NK-92 treated with Interleukin-12 subunit alpha and Interleukin-12 subunit beta, amount 100 ng/mL, for 24 hours (cell line): ENCODE measurements around the gene PALD1.

ENCODE experiments used
- DNase-seq: peaks from one replicate; lab custom pipeline; 2025; lab: John Stamatoyannopoulos, UW

The PALD1 gene

DNA sequence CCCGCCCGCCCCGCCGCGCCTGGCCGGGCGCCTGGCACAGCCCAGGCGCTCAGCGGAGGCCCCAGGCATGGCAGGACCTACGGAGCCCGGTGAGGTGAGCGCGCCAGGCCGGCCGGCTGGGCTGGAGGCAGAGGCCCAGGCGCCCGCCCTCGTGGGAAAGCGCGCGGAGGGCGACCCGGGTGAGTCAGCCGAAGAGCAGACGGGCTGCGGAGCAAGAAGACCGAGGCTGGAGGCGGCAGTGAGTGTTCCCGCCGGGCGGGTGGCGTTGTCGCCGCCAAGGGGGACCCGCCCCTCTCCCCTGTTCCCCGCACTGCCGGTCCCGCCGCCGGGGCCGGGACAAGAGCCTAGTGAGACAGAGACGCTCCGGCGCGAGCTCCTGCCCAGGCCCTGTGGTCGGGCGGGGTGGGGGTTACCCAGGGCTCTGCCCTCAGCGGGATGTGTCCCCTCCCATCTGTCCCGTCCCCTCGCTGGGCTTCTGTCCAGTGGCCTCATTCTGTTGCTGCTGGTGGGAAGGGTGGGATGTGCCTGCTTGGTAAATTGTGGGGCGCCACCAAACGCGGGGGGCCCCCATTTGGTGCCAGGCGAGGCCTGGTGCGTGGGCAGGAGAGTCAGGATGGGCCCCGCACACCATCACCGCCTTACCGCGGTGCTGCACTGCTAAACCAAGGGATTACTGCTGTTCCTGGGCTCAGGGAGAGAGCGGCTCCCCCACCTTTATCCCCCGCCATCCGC lies 20.1 kb upstream of the PALD1 start:
- no peak for DNase-seq

DNA sequence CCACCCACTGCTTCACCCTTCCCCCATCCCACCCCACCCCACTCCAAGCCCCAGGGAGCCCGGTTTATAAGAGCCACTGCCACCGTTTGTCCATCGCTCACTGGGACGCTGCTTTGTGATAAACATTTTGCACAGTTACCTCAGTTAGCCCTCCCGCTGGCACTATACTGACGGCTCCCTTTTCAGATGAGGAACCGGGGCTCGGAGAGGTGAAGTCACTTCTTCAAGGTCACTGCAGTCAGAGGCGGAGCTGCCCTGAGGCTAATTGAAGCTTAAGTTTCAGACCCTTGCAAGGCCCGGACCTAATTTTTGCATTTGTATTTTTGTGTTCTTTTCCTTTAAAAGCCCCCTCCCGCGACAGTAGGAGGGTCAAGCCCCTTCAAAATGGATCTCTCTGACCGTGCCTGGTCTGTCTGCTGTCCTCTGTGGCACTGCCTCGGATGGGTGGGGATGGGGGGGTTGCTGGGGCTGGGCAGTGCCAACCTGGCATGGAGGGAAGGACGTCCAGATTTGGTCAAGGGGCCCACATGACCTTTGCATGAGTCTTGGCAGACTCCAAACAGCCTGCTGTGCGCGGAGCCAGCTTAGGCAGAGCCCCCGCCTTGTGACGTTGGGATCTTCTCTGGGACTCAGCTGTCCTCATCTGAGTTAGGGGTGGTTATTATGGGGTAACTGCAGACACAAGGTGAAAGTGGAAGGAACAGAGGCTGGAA lies 19.4 kb upstream of the PALD1 start:
- no peak for DNase-seq

- no peak for DNase-seq
Observed at GRCh38 chr10:70459774-70460490, 18.6 kb upstream of the PALD1 start.

- no peak for DNase-seq
Observed at GRCh38 chr10:70461397-70462348, 16.9 kb upstream of the PALD1 start.

- DNase-seq, result no peak
Observed at GRCh38 chr10:70462349-70462984, 16.1 kb upstream of the PALD1 start.

- DNase-seq, result no peak
Observed at GRCh38 chr10:70465278-70465677, 13.3 kb upstream of the PALD1 start.

DNA sequence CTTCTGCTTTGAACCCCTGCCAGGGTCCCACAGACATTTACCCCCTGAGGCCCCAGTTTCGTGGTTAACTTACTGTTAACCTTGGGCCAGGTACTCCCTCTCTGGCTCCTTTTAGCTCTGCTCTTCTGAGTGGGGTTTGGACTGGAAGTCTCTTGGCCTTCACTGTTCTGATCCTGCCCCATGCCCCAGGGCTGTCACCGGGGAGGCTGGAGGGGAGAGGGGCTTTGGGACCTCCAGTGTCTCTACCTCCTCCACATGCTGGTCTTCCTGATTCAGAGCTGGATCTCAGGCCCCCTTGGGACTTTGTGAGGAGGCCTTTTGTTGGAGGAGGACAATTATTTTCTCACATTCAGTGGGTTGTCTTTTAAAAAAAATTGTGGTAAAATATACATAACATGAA lies 12.7 kb upstream of the PALD1 start:
- DNase-seq, result no peak

- no peak for DNase-seq
Observed at GRCh38 chr10:70466951-70467350, 11.6 kb upstream of the PALD1 start.

- no peak for DNase-seq
Observed at GRCh38 chr10:70472799-70473454, 5.6 kb upstream of the PALD1 start.

GRCh38 chr10:70474780-70475179 lies 3.8 kb upstream of the PALD1 start:
- DNase-seq, result no peak

- no peak for DNase-seq
Observed at GRCh38 chr10:70475661-70476060, 2.9 kb upstream of the PALD1 start.

- no peak for DNase-seq
Observed at GRCh38 chr10:70476249-70477035, 2.1 kb upstream of the PALD1 start.

DNA sequence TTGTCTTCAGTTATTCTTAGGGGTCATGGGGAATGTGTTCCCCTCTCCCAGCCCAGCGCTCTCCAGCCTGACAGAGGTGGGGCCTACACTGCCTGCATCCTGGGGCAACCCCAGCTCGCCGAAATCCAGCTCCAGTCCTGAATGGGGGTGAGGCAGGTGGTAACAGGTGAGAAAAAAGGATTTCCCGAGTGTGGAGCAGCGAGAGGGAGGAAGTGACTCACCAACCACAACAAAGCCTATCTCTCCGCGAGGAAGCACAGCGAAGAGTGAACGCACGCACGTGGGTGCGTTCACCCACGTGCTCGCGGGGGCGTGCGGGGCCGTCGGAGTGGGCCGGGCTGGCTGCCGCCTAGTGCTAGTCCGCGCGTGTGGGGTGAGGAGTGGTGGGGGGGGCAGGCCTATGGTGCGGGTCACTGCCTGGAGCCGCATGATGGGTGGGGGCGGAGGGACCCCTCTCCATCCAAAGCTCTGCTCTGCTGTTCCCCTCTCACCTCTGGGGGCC lies 855 bp upstream of the PALD1 start:
- no peak for DNase-seq

DNA sequence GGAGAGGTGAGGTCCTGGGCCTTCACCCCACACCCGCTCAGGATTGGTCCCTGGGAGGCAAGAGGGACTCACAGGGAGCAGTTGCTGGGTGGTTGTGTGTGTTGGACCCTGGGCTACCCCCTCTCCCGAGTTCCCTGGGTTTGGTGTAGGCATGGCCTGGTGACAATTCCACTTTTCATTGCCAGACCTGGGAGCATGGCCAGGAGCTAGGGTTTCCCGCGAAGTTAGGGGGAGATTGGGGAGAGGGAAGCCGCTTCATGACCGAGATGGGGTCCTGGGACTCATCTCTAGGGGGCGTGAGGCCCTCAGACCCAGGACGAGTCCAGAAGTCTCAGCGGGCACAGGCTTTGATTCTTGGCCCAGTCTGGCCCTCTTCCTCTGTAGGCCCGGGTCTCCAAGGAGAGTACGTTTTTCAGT lies 606 bp downstream of the PALD1 start:
- DNase-seq, result no peak

DNA sequence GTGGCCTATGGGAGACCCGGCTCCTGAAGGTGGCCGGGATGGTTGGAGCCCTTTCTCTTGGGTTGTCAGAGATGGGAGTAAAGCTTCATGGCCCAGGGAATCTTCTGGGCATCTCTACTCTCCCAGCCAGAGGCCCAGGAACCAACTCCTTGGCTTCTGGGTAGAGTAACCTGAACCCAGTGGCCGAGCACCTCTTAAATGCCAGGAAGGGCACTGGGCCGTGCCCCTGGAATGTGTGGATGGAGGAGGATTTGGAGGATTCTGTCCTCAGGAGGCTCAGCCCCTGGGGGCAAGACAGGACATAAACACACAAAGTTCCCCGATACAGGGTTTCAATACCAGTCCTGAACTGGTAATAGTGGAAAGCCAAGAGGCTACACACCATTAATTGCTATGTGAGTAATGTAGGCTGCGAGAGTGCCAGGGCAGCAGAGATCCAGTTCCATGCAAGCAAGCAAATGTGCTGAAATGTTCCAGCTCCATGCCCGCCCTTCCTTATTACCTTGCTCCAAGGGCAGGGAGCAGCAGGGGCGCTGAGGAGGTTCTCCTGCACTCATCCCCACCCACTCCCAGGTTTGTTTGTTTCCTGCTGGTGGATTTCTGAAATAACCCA lies 1.2 kb downstream of the PALD1 start:
- DNase-seq, result no peak

GRCh38 chr10:70480239-70480861 lies 1.8 kb downstream of the PALD1 start:
- DNase-seq, result no peak

DNA sequence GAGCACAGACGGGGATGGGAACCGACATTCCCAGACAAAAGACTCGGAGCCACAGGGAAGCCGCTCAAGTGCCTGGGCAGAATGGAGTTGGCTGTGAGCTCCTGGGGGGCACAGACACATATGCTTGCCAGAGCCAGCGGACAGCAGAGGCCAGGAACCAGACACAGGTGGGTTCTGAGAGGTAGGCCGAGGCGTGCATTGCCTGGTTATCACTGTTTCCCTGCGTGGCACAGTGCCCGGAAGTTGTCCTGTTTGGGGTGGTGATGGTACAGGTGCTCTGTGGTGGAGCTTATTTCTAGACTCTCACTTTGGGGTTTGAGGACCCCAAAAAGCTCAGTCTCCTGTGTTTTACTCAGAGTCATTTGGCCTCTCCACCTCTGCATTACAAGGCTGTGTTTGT lies 2.5 kb downstream of the PALD1 start:
- no peak for DNase-seq

- DNase-seq, result no peak
Observed at GRCh38 chr10:70481831-70482530, 3.4 kb downstream of the PALD1 start.
